ENCODE measurements around the gene MVB12B. TPM values are rescaled to one million over a fixed set of nuclear protein-coding genes. Genes with fewer than 3 reads are reported as not detected.
"Not testable (repeated sequence)": the region's sequence is repeated elsewhere in the genome, so short reads cannot be mapped to it uniquely, and the experiment has no call there.

Gene MVB12B
- total RNA-seq, 1 donor from 2014 or later: 37.5 TPM

GRCh38 chr9:126536841-126537465, 210.3 kb downstream of the MVB12B start:
- no peak for DNase-seq (ENCODE audit: low spot score)

- no peak for DNase-seq (ENCODE audit: low spot score)
These were observed 211.9 kb downstream of the MVB12B start for GRCh38 chr9:126538550-126538949.

GRCh38 chr9:126540398-126540797, 213.8 kb downstream of the MVB12B start:
- not testable (repeated sequence) for DNase-seq (ENCODE audit: low spot score)

- no peak for DNase-seq (ENCODE audit: low spot score)
These were observed 216.9 kb downstream of the MVB12B start for GRCh38 chr9:126543490-126543889.

GRCh38 chr9:126545106-126545505, 218.5 kb downstream of the MVB12B start:
- no peak for DNase-seq (ENCODE audit: low spot score)

- no peak for DNase-seq (ENCODE audit: low spot score)
These were observed 219.4 kb downstream of the MVB12B start for GRCh38 chr9:126546036-126546435.

- no peak for DNase-seq (ENCODE audit: low spot score)
These were observed 221.7 kb downstream of the MVB12B start for GRCh38 chr9:126548312-126548711.

GRCh38 chr9:126549246-126550006, 222.8 kb downstream of the MVB12B start:
- DNase-seq (ENCODE audit: low spot score): no peak

- no peak for DNase-seq (ENCODE audit: low spot score)
These were observed 224.3 kb downstream of the MVB12B start for GRCh38 chr9:126550891-126551351.

- DNase-seq (ENCODE audit: low spot score): no peak
These were observed 225.2 kb downstream of the MVB12B start for GRCh38 chr9:126551812-126552211.

- DNase-seq (ENCODE audit: low spot score): no peak
These were observed 227.7 kb downstream of the MVB12B start for GRCh38 chr9:126554292-126554691.

GRCh38 chr9:126555421-126555820, 228.8 kb downstream of the MVB12B start:
- not testable (repeated sequence) for DNase-seq (ENCODE audit: low spot score)
